ENCODE results near the gene LRRN4CL. TPM values are rescaled to one million over a fixed set of nuclear protein-coding genes. Genes with fewer than 3 reads are reported as not detected.

Gene LRRN4CL
- total and polyA plus RNA-seq, 9 of the 15 experiments (the other 6 are each of a cell fraction or from before 2014, with no cell fraction given), result 0.03 to 0.11 (median 0.05) TPM; not detected in 4

DNA sequence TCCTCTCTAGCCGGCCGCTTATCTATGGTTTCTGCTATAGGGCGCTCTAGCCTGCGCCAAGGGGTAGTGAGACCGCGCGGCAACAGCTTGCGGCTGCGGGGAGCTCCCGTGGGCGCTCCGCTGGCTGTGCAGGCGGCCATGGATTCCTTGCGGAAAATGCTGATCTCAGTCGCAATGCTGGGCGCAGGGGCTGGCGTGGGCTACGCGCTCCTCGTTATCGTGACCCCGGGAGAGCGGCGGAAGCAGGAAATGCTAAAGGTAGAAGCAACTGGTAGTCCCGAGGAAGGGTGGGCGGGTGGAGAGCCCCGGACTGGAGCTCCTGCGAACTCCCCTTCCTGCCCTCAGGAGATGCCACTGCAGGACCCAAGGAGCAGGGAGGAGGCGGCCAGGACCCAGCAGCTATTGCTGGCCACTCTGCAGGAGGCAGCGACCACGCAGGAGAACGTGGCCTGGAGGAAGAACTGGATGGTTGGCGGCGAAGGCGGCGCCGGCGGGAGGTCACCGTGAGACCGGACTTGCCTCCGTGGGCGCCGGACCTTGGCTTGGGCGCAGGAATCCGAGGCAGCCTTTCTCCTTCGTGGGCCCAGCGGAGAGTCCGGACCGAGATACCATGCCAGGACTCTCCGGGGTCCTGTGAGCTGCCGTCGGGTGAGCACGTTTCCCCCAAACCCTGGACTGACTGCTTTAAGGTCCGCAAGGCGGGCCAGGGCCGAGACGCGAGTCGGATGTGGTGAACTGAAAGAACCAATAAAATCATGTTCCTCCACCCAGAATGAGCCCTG is 17.5 kb downstream of the LRRN4CL start, which contains the start of the genes LBHD1 and UQCC3 (continued):
- TF ChIP-seq, protein P1, sequence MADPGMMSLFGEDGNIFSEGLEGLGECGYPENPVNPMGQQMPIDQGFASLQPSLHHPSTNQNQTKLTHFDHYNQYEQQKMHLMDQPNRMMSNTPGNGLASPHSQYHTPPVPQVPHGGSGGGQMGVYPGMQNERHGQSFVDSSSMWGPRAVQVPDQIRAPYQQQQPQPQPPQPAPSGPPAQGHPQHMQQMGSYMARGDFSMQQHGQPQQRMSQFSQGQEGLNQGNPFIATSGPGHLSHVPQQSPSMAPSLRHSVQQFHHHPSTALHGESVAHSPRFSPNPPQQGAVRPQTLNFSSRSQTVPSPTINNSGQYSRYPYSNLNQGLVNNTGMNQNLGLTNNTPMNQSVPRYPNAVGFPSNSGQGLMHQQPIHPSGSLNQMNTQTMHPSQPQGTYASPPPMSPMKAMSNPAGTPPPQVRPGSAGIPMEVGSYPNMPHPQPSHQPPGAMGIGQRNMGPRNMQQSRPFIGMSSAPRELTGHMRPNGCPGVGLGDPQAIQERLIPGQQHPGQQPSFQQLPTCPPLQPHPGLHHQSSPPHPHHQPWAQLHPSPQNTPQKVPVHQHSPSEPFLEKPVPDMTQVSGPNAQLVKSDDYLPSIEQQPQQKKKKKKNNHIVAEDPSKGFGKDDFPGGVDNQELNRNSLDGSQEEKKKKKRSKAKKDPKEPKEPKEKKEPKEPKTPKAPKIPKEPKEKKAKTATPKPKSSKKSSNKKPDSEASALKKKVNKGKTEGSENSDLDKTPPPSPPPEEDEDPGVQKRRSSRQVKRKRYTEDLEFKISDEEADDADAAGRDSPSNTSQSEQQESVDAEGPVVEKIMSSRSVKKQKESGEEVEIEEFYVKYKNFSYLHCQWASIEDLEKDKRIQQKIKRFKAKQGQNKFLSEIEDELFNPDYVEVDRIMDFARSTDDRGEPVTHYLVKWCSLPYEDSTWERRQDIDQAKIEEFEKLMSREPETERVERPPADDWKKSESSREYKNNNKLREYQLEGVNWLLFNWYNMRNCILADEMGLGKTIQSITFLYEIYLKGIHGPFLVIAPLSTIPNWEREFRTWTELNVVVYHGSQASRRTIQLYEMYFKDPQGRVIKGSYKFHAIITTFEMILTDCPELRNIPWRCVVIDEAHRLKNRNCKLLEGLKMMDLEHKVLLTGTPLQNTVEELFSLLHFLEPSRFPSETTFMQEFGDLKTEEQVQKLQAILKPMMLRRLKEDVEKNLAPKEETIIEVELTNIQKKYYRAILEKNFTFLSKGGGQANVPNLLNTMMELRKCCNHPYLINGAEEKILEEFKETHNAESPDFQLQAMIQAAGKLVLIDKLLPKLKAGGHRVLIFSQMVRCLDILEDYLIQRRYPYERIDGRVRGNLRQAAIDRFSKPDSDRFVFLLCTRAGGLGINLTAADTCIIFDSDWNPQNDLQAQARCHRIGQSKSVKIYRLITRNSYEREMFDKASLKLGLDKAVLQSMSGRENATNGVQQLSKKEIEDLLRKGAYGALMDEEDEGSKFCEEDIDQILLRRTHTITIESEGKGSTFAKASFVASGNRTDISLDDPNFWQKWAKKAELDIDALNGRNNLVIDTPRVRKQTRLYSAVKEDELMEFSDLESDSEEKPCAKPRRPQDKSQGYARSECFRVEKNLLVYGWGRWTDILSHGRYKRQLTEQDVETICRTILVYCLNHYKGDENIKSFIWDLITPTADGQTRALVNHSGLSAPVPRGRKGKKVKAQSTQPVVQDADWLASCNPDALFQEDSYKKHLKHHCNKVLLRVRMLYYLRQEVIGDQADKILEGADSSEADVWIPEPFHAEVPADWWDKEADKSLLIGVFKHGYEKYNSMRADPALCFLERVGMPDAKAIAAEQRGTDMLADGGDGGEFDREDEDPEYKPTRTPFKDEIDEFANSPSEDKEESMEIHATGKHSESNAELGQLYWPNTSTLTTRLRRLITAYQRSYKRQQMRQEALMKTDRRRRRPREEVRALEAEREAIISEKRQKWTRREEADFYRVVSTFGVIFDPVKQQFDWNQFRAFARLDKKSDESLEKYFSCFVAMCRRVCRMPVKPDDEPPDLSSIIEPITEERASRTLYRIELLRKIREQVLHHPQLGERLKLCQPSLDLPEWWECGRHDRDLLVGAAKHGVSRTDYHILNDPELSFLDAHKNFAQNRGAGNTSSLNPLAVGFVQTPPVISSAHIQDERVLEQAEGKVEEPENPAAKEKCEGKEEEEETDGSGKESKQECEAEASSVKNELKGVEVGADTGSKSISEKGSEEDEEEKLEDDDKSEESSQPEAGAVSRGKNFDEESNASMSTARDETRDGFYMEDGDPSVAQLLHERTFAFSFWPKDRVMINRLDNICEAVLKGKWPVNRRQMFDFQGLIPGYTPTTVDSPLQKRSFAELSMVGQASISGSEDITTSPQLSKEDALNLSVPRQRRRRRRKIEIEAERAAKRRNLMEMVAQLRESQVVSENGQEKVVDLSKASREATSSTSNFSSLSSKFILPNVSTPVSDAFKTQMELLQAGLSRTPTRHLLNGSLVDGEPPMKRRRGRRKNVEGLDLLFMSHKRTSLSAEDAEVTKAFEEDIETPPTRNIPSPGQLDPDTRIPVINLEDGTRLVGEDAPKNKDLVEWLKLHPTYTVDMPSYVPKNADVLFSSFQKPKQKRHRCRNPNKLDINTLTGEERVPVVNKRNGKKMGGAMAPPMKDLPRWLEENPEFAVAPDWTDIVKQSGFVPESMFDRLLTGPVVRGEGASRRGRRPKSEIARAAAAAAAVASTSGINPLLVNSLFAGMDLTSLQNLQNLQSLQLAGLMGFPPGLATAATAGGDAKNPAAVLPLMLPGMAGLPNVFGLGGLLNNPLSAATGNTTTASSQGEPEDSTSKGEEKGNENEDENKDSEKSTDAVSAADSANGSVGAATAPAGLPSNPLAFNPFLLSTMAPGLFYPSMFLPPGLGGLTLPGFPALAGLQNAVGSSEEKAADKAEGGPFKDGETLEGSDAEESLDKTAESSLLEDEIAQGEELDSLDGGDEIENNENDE (IDR thresholded peaks at IDR 0.05; ENCODE audit: low read depth, low read length), result no peak
- peak; percentile 73; the same call in 1 of the 2 replicates for TF ChIP-seq ESRRA (IDR thresholded peaks at IDR 0.05; ENCODE audit: borderline replicate concordance, low read depth)
- TF ChIP-seq NFIC (IDR thresholded peaks at IDR 0.05), result peak; percentile 49; the same call in 1 of the 2 replicates
- peak; percentile 59 for TF ChIP-seq VEZF1 (CRISPR knock-in tag; IDR thresholded peaks at IDR 0.05)
- TF ChIP-seq YY1 (IDR thresholded peaks at IDR 0.05; ENCODE audit: borderline replicate concordance in 1 of 3, control insufficient read depth in 1 of 3, extremely low read depth in 1 of 3, insufficient read depth in 3 of 3, insufficient read length in 1 of 3, insufficient replicate concordance in 2 of 3, low read depth in 1 of 3, low read length in 2 of 3), result peak; percentile 48 to 92 (median 80)
- TF ChIP-seq ZBED1 (IDR thresholded peaks at IDR 0.05), result peak; percentile 43
- 0 out of 2 replicates have a peak, but pooled peaks have one; percentile 45 for TF ChIP-seq RNF2 (IDR thresholded peaks at IDR 0.05)
- 0 out of 2 replicates have a peak, but pooled peaks have one; percentile 12 for TF ChIP-seq MITF (IDR thresholded peaks at IDR 0.05)
- TF ChIP-seq, protein P2, sequence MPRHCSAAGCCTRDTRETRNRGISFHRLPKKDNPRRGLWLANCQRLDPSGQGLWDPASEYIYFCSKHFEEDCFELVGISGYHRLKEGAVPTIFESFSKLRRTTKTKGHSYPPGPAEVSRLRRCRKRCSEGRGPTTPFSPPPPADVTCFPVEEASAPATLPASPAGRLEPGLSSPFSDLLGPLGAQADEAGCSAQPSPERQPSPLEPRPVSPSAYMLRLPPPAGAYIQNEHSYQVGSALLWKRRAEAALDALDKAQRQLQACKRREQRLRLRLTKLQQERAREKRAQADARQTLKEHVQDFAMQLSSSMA (CRISPR knock-in tag; IDR thresholded peaks at IDR 0.05), result 0 out of 2 replicates have a peak, but pooled peaks have one; percentile 70
- peak; percentile 72 for TF ChIP-seq SAP30 (IDR thresholded peaks at IDR 0.05; ENCODE audit: borderline replicate concordance, insufficient read depth, low read depth, low read length, poor library complexity, severe bottlenecking)

All from K562 (cell line).